ENCODE measurements around the gene ZNF407.

DNA sequence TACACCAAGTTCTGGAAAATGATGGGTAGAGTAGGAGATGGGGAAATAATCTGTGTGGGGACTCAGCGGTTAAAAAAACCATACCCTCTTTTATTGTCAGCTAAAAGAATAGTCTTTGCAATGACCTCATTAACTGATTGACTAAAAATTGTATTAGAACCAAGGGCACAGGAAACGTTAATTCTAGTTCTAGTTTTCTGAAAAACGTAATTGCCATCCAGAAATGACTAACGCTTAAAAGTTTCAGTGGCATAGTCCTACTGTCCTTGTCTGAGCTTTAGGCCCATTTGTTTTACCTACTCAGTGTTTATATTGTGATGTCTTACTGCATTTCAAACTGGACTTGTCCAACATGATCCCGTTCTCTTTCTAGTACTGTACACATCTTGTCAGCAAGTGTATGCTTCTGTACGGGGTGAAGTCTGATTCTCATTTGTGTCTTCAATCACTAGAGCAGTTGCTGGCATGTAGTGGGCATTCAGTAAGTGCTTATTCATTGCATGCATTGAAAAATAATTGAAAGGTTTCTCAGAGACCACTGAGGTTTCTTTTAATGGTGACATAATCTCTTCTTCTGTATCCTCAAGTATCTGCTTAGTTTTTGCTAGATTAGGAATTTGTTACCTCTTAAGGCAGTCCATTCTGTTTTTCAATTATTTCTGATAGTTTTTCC, 81.5 kb downstream of the ZNF407 start:
- TF ChIP-seq, protein P1, sequence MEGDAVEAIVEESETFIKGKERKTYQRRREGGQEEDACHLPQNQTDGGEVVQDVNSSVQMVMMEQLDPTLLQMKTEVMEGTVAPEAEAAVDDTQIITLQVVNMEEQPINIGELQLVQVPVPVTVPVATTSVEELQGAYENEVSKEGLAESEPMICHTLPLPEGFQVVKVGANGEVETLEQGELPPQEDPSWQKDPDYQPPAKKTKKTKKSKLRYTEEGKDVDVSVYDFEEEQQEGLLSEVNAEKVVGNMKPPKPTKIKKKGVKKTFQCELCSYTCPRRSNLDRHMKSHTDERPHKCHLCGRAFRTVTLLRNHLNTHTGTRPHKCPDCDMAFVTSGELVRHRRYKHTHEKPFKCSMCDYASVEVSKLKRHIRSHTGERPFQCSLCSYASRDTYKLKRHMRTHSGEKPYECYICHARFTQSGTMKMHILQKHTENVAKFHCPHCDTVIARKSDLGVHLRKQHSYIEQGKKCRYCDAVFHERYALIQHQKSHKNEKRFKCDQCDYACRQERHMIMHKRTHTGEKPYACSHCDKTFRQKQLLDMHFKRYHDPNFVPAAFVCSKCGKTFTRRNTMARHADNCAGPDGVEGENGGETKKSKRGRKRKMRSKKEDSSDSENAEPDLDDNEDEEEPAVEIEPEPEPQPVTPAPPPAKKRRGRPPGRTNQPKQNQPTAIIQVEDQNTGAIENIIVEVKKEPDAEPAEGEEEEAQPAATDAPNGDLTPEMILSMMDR (IDR thresholded peaks at IDR 0.05; ENCODE audit: insufficient read depth, low read length): no peak
- no peak for TF ChIP-seq GABPA (IDR thresholded peaks at IDR 0.05; ENCODE audit: low read depth)
- TF ChIP-seq POLR2AphosphoS5 (IDR thresholded peaks at IDR 0.05; ENCODE audit: low read depth): no peak
- TF ChIP-seq, protein P2, sequence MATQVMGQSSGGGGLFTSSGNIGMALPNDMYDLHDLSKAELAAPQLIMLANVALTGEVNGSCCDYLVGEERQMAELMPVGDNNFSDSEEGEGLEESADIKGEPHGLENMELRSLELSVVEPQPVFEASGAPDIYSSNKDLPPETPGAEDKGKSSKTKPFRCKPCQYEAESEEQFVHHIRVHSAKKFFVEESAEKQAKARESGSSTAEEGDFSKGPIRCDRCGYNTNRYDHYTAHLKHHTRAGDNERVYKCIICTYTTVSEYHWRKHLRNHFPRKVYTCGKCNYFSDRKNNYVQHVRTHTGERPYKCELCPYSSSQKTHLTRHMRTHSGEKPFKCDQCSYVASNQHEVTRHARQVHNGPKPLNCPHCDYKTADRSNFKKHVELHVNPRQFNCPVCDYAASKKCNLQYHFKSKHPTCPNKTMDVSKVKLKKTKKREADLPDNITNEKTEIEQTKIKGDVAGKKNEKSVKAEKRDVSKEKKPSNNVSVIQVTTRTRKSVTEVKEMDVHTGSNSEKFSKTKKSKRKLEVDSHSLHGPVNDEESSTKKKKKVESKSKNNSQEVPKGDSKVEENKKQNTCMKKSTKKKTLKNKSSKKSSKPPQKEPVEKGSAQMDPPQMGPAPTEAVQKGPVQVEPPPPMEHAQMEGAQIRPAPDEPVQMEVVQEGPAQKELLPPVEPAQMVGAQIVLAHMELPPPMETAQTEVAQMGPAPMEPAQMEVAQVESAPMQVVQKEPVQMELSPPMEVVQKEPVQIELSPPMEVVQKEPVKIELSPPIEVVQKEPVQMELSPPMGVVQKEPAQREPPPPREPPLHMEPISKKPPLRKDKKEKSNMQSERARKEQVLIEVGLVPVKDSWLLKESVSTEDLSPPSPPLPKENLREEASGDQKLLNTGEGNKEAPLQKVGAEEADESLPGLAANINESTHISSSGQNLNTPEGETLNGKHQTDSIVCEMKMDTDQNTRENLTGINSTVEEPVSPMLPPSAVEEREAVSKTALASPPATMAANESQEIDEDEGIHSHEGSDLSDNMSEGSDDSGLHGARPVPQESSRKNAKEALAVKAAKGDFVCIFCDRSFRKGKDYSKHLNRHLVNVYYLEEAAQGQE (IDR thresholded peaks at IDR 0.05; ENCODE audit: insufficient replicate concordance, low read depth): no peak
- TF ChIP-seq SPI1 (IDR thresholded peaks at IDR 0.05; ENCODE audit: borderline replicate concordance, low read depth): no peak
